Caco-2 (cell line): ENCODE data around the gene ILF2. TPM values are rescaled to one million over a fixed set of nuclear protein-coding genes. Genes with fewer than 3 reads are reported as not detected.

Experiments
- BruUV-seq: library from RNA; stranded (reverse); fragments of 400-500 nt; replicated peaks from 2 replicates; lab custom pipeline; 2021; lab: Mats Ljungman, UMichigan
- CTCF ChIA-PET: fragments of 300-600 bp; sonication (Branson Sonifier 250); formaldehyde crosslinking; loops from one replicate; lab custom pipeline; 2022; ENCODE audit warnings: antibody characterized with exemption; lab: Charles Lee
- POLR2A ChIA-PET: fragments of 300-600 bp; sonication (Branson Sonifier 250); formaldehyde crosslinking; loops from one replicate; lab custom pipeline; 2022; ENCODE audit warnings: antibody characterized with exemption; lab: Charles Lee
- DNase-seq, 2 experiments: peaks; one replicate each; pipeline versions ENCODE4 v3.0.0 to v3.0.0-alpha.2; 2020 to 2022
- H3K27me3 ChIP-seq: replicated peaks from 2 replicates; pipeline ENCODE4 v1.6.0; 2011; ENCODE audit warnings: low read length; ENCODE audit not compliant: control insufficient read depth, insufficient read depth
- H3K36me3 ChIP-seq: 2 replicates; pipeline ENCODE4 v1.5.1; 2011; ENCODE audit warnings: low read length; ENCODE audit not compliant: control insufficient read depth, insufficient read depth
- H3K4me1 ChIP-seq: fragments of 250-450 bp; sonication (Bioruptor Pico); 2 replicates; pipeline ENCODE4 v1.5.1; 2020; ENCODE audit warnings: mild to moderate bottlenecking
- H3K4me3 ChIP-seq: 2 replicates; pipeline ENCODE4 v1.5.1; 2011; ENCODE audit warnings: low read depth, mild to moderate bottlenecking, control low read depth, low read length
- H3K9me3 ChIP-seq: fragments of 250-450 bp; sonication (Bioruptor Pico); 2 replicates; pipeline ENCODE4 v1.5.1; 2020; ENCODE audit warnings: mild to moderate bottlenecking, moderate library complexity
- H3K27ac Mint-ChIP-seq: one replicate; pipeline ENCODE4 v1.8.0; 2022; ENCODE audit warnings: mixed read lengths; ENCODE audit not compliant: unreplicated experiment
- H3K27me3 Mint-ChIP-seq: one replicate; pipeline ENCODE4 v1.8.0; 2022; ENCODE audit warnings: mixed read lengths; ENCODE audit not compliant: insufficient read depth, unreplicated experiment
- H3K36me3 Mint-ChIP-seq: one replicate; pipeline ENCODE4 v1.8.0; 2022; ENCODE audit warnings: mild to moderate bottlenecking, mixed read lengths; ENCODE audit not compliant: insufficient read depth, unreplicated experiment
- H3K4me1 Mint-ChIP-seq: one replicate; pipeline ENCODE4 v1.8.0; 2022; ENCODE audit warnings: low read depth, mixed read lengths; ENCODE audit not compliant: unreplicated experiment
- H3K4me3 Mint-ChIP-seq: one replicate; pipeline ENCODE4 v1.8.0; 2022; ENCODE audit warnings: mild to moderate bottlenecking, moderate library complexity, mixed read lengths; ENCODE audit not compliant: unreplicated experiment
- H3K9me3 Mint-ChIP-seq: one replicate; pipeline ENCODE4 v1.8.0; 2022; ENCODE audit warnings: mixed read lengths; ENCODE audit not compliant: unreplicated experiment
- intact Hi-C: fragments of 100-400 bp; cut with micrococcal nuclease; formaldehyde crosslinking; loops from one replicate; pipeline ENCODE4 v1.10.0; 2022; ENCODE audit not compliant: unreplicated experiment
- total RNA-seq: library from RNA; stranded (reverse); gene quantifications from 2 replicates; pipeline ENCODE4 v1.2.3, GENCODE V29; 2022
- TF ChIP-seq, protein P1 (sequence below), 2 experiments: fragments of 200-600 bp in 1 of 2; IDR thresholded peaks; 1 replicate in 1 of 2; 2 replicates in 1 of 2; pipeline versions ENCODE4 v1.5.1 to v1.8.0; 2011 to 2022; ENCODE audit warnings: antibody characterized with exemption in 1 of 2, control low read depth in 1 of 2, inconsistent platforms in 1 of 2, low read depth in 1 of 2, low read length in 1 of 2, mild to moderate bottlenecking in 1 of 2, moderate library complexity in 1 of 2; ENCODE audit not compliant: insufficient read depth in 1 of 2, severe bottlenecking in 1 of 2, unreplicated experiment in 1 of 2

Gene ILF2
- total RNA-seq, 1 experiment from 2014 or later, result 287 TPM

DNA sequence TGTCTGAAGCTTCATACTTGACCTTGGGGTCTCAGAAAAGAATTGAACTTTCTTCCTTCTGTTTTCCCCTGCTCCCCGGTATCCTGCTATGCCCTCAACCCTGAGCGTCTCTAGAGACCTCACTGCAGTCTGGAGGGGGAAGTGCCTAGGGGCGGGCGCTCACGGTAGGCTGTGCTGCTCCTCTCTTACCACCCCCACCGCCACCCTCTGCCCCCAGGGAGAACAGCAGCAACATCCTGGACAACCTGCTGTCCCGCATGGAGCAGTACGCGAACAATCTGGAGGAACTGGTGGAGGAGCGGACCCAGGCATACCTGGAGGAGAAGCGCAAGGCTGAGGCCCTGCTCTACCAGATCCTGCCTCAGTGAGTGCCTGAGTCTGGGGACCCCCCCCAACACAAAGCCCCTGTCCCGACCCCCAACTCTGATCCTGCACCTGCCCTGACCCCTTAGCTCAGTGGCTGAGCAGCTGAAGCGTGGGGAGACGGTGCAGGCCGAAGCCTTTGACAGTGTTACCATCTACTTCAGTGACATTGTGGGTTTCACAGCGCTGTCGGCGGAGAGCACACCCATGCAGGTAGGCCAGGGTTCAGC lies 18.0 kb upstream of the ILF2 start:
- H3K27me3 ChIP-seq, result no peaks in the 10 kb centered on the region
- Mint-ChIP-seq H3K4me1 (peaks cover 3% of the 10 kb centered on the region), H3K4me3 (no peak overlapping the region), H3K27me3 (no peaks in the 10 kb centered on the region), H3K36me3 (no peaks in the 10 kb centered on the region), H3K9me3 (no peaks in the 10 kb centered on the region), H3K27ac (peak overlapping the region; percentile 8)
- CTCF ChIA-PET, result no interaction called here
- POLR2A ChIA-PET, result no interaction called here
- no peaks in the 10 kb centered on the region for H3K4me1 ChIP-seq
- no peaks in the 10 kb centered on the region for H3K9me3 ChIP-seq
- no peak for DNase-seq
- TF ChIP-seq, protein P1, sequence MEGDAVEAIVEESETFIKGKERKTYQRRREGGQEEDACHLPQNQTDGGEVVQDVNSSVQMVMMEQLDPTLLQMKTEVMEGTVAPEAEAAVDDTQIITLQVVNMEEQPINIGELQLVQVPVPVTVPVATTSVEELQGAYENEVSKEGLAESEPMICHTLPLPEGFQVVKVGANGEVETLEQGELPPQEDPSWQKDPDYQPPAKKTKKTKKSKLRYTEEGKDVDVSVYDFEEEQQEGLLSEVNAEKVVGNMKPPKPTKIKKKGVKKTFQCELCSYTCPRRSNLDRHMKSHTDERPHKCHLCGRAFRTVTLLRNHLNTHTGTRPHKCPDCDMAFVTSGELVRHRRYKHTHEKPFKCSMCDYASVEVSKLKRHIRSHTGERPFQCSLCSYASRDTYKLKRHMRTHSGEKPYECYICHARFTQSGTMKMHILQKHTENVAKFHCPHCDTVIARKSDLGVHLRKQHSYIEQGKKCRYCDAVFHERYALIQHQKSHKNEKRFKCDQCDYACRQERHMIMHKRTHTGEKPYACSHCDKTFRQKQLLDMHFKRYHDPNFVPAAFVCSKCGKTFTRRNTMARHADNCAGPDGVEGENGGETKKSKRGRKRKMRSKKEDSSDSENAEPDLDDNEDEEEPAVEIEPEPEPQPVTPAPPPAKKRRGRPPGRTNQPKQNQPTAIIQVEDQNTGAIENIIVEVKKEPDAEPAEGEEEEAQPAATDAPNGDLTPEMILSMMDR (IDR thresholded peaks at IDR 0.05; ENCODE audit: insufficient read depth in 1 of 2, low read depth in 1 of 2, low read length in 1 of 2, severe bottlenecking in 1 of 2, unreplicated experiment in 1 of 2), result no peak
- H3K36me3 ChIP-seq, result no peaks in the 10 kb centered on the region
- H3K4me3 ChIP-seq, result no peak overlapping the region
- intact Hi-C loops, result no loop called here
- no TSS peak for BruUV-seq

DNA sequence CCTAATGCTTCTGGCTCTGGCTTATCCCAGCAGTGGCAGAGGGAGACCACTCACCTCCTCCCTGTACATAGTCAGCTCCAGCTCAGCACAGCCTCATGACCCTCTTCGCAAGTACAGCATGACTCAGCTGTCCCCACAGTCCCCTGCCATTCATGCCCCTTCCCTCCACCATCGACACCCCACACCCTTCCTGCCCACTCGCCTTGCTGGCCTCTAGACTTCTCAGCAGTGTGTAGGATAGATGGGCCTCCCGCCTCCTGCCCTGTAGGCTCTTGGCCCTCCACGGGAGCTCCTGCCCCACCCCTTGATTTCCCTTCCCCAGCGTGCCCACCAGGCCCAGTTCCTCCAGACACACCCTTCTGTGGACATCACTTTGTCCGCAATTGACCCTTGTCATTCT lies 17.5 kb upstream of the ILF2 start:
- no peaks in the 10 kb centered on the region for H3K4me1 ChIP-seq
- Mint-ChIP-seq H3K4me3 (no peak overlapping the region), H3K36me3 (no peaks in the 10 kb centered on the region), H3K27me3 (no peaks in the 10 kb centered on the region), H3K4me1 (peaks cover 7% of the 10 kb centered on the region), H3K9me3 (no peaks in the 10 kb centered on the region), H3K27ac (peak overlapping the region; percentile 8)
- no TSS peak for BruUV-seq
- no peaks in the 10 kb centered on the region for H3K27me3 ChIP-seq
- no peaks in the 10 kb centered on the region for H3K36me3 ChIP-seq
- no peak overlapping the region for H3K4me3 ChIP-seq
- TF ChIP-seq, protein P1 (IDR thresholded peaks at IDR 0.05; ENCODE audit: insufficient read depth in 1 of 2, low read depth in 1 of 2, low read length in 1 of 2, severe bottlenecking in 1 of 2, unreplicated experiment in 1 of 2), result no peak
- DNase-seq, result no peak
- no peaks in the 10 kb centered on the region for H3K9me3 ChIP-seq
- ChIA-PET CTCF (no interaction called here), POLR2A (no interaction called here)
- intact Hi-C loops, result no loop called here

DNA sequence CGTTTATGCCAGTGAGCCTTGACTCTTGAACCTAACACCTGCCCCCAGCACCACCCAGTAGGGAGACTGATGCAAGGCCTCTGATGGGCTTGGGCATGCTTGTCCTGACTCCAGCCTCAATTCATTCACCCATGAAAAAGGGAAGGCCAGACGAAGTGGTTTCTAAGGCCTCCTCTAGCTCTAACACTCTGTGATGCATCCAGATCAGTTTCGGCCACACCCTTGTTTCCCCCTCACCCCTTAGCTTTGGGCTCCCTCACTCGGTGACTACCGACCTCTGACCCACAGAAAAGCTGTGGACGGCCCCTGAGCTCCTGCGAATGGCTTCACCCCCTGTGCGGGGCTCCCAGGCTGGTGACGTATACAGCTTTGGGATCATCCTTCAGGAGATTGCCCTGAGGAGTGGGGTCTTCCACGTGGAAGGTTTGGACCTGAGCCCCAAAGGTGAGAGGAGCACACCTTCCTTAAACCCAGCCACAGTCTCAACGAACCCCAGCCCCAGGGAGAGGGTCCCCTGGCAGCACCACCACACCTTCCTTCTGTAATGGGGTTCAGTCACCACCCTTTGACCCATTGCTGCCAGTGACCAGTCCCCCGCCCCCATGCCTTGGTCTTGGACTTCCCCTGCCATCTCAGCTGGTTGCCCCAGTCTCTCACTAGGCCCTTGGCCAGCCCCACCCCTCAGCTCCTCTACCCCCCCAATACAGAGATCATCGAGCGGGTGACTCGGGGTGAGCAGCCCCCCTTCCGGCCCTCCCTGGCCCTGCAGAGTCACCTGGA lies 16.7 kb upstream of the ILF2 start:
- H3K27ac Mint-ChIP-seq, result no peak overlapping the region
- TF ChIP-seq, protein P1 (IDR thresholded peaks at IDR 0.05; ENCODE audit: insufficient read depth in 1 of 2, low read depth in 1 of 2, low read length in 1 of 2, severe bottlenecking in 1 of 2, unreplicated experiment in 1 of 2), result no peak
- no peaks in the 10 kb centered on the region for H3K27me3 ChIP-seq
- H3K9me3 ChIP-seq, result no peaks in the 10 kb centered on the region
- no peaks in the 10 kb centered on the region for H3K27me3 Mint-ChIP-seq
- CTCF ChIA-PET, result interaction anchor here (0.6 kb wide), 1 partner anchor 142 kb away, joined by 3 read pairs; no protein-coding TSS in a partner anchor
- no peaks in the 10 kb centered on the region for H3K9me3 Mint-ChIP-seq
- no peak overlapping the region for H3K4me3 ChIP-seq
- peaks cover 7% of the 10 kb centered on the region for H3K4me1 Mint-ChIP-seq
- no peaks in the 10 kb centered on the region for H3K4me1 ChIP-seq
- intact Hi-C loops, result no loop called here
- POLR2A ChIA-PET, result interaction anchor here (0.6 kb wide), 1 partner anchor 88 kb away, joined by 4 read pairs; no protein-coding TSS in a partner anchor
- H3K36me3 ChIP-seq, result no peaks in the 10 kb centered on the region
- BruUV-seq, result no TSS peak
- H3K4me3 Mint-ChIP-seq, result no peak overlapping the region
- DNase-seq, result no peak
- no peaks in the 10 kb centered on the region for H3K36me3 Mint-ChIP-seq
